K562 (cell line): ENCODE results near the gene UVRAG. TPM values are rescaled to one million over a fixed set of nuclear protein-coding genes. Genes with fewer than 3 reads are reported as not detected.

Experiments used
- ATAC-seq: fragments of 200-7000 bp; cut with Tn5 transposase; 3 replicates; pipeline ENCODE4 v1.9.1; 2020; ENCODE audit warnings: moderate library complexity
- BruUV-seq: library from RNA; stranded (reverse); fragments of 400-500 nt; replicated peaks from 2 replicates; lab custom pipeline; 2021; lab: Mats Ljungman, UMichigan
- CTCF ChIA-PET: fragments of 300-600 bp; formaldehyde crosslinking; extraction: SDS; loops from one replicate; lab custom pipeline; 2021; ENCODE audit warnings: low intra/inter-chr PET ratio; lab: Yijun Ruan, JAX
- POLR2A ChIA-PET: fragments of 300-600, 350-650 bp; sonication (Branson Sonifier 250); formaldehyde crosslinking; extraction: SDS; loops from one replicate; lab custom pipeline; 2021; ENCODE audit warnings: antibody characterized with exemption, inconsistent platforms; lab: Yijun Ruan, JAX
- DNase-seq, 4 experiments: peaks; one replicate each; pipeline versions ENCODE4 v3.0.0 to v3.0.0-alpha.2; 2011 to 2018; ENCODE audit warnings: low spot score in 3 of 4, mixed read lengths in 3 of 4; ENCODE audit errors: extremely low read depth in 1 of 4
- FAIRE-seq: peaks from 2 replicates; lab custom pipeline; 2011; peaks lifted over from hg19 to GRCh38; lab: Jason Lieb, UNC
- H2AFZ ChIP-seq: 2 replicates; pipeline ENCODE4 v1.6.0; 2011; ENCODE audit warnings: low read depth, low read length, control low read depth, inconsistent platforms
- H3K27ac ChIP-seq: fragments of 200-600 bp; 3 replicates; pipeline ENCODE4 v1.8.0; 2011; ENCODE audit warnings: low read depth, mild to moderate bottlenecking, control low read depth, inconsistent platforms, low read length, moderate library complexity, mixed read lengths; ENCODE audit errors: extremely low read depth
- H3K27me3 ChIP-seq, 2 experiments: fragments of 300-600 bp in 1 of 2; 2 replicates in 1 of 2; 3 replicates in 1 of 2; pipeline versions ENCODE4 v1.6.0 to v1.8.0; 2011; ENCODE audit warnings: inconsistent platforms in 2 of 2, low read length in 2 of 2, mild to moderate bottlenecking in 1 of 2, mixed read lengths in 1 of 2, moderate library complexity in 1 of 2; ENCODE audit not compliant: control insufficient read depth in 2 of 2, insufficient read depth in 2 of 2
- H3K36me3 ChIP-seq: fragments of 300-600 bp; 3 replicates; pipeline ENCODE4 v1.8.0; 2011; ENCODE audit warnings: mild to moderate bottlenecking, low read length, inconsistent platforms; ENCODE audit not compliant: control insufficient read depth, insufficient read depth
- H3K4me1 ChIP-seq, 2 experiments: fragments of 200-600 bp in 1 of 2; replicated peaks in 1 of 2; 2 replicates in 1 of 2; 3 replicates in 1 of 2; pipeline versions ENCODE4 v1.5.1 to v1.8.0; 2011; ENCODE audit warnings: inconsistent platforms in 2 of 2, low read length in 2 of 2, mild to moderate bottlenecking in 1 of 2, mixed read lengths in 1 of 2, moderate library complexity in 1 of 2; ENCODE audit not compliant: control insufficient read depth in 2 of 2, insufficient read depth in 2 of 2
- H3K4me2 ChIP-seq: 2 replicates; pipeline ENCODE4 v1.6.1; 2011; ENCODE audit warnings: low read length, control low read depth, inconsistent platforms, mixed read lengths; ENCODE audit not compliant: insufficient read depth
- H3K4me3 ChIP-seq: fragments of 200-600 bp; sonication (generic), shearing (Covaris generic); 2 replicates; pipeline ENCODE4 v1.5.1; 2016; ENCODE audit warnings: control low read depth, inconsistent platforms
- H3K79me2 ChIP-seq: fragments of 200-600 bp; 3 replicates; pipeline ENCODE4 v1.8.0; 2011; ENCODE audit warnings: low read length, inconsistent platforms; ENCODE audit not compliant: control insufficient read depth, insufficient read depth
- H3K9ac ChIP-seq, 2 experiments: 2 replicates each; pipeline versions ENCODE4 v1.6.0 to v1.6.1; 2011; ENCODE audit warnings: low read depth in 2 of 2, low read length in 2 of 2, control low read depth in 1 of 2, inconsistent platforms in 1 of 2, mild to moderate bottlenecking in 1 of 2, mixed read lengths in 1 of 2; ENCODE audit not compliant: insufficient read depth in 1 of 2
- H3K9me1 ChIP-seq: one replicate; pipeline ENCODE4 v1.6.0; 2011; ENCODE audit warnings: inconsistent platforms, mild to moderate bottlenecking, low read length, moderate library complexity; ENCODE audit not compliant: control insufficient read depth, insufficient read depth
- H3K9me3 ChIP-seq: replicated peaks from 2 replicates; pipeline ENCODE4 v1.5.1; 2011; ENCODE audit warnings: low read depth, low read length, inconsistent platforms; ENCODE audit not compliant: control insufficient read depth, insufficient read depth
- H4K20me1 ChIP-seq: replicated peaks from 2 replicates; pipeline ENCODE4 v1.6.1; 2011; ENCODE audit warnings: low read length, inconsistent platforms, mixed read lengths; ENCODE audit not compliant: control insufficient read depth, insufficient read depth
- ELF4 ChIP-seq: fragments of 450-650 bp; formaldehyde crosslinking; IDR thresholded peaks from 2 replicates; pipeline ENCODE4 v1.4.0; 2022; ENCODE audit warnings: missing genetic modification characterization
- HLTF ChIP-seq: fragments of 450-650 bp; IDR thresholded peaks from 2 replicates; pipeline ENCODE4 v1.6.1; 2016
- KLF16 ChIP-seq: IDR thresholded peaks from 2 replicates; pipeline ENCODE4 v1.6.1; 2016; ENCODE audit warnings: antibody characterized with exemption
- MTF1 ChIP-seq: fragments of 250-450 bp; sonication (Bioruptor Pico); IDR thresholded peaks from 2 replicates; pipeline ENCODE4 v1.9.0; 2021; ENCODE audit warnings: moderate library complexity, mild to moderate bottlenecking, inconsistent platforms, borderline replicate concordance
- POU5F1 ChIP-seq: fragments of 150-350 bp; IDR thresholded peaks from 2 replicates; pipeline ENCODE4 v1.6.1; 2014; ENCODE audit warnings: borderline replicate concordance, low read length, low read depth, mild to moderate bottlenecking; ENCODE audit not compliant: partially characterized antibody
- STAT5B ChIP-seq: fragments of 250-450 bp; sonication (Bioruptor Pico); IDR thresholded peaks from 2 replicates; pipeline ENCODE4 v1.8.0; 2021; ENCODE audit warnings: mild to moderate bottlenecking, inconsistent platforms
- TAF7 ChIP-seq: fragments of 450-650 bp; IDR thresholded peaks from 2 replicates; pipeline ENCODE4 v1.6.1; 2016; ENCODE audit warnings: missing genetic modification characterization, missing compliant biosample characterization
- ZFP30 ChIP-seq: fragments of 250-450 bp; sonication (Bioruptor Pico); IDR thresholded peaks from 2 replicates; pipeline ENCODE4 v1.8.0; 2022; ENCODE audit warnings: moderate library complexity, mild to moderate bottlenecking, inconsistent platforms, borderline replicate concordance
- ZKSCAN3 ChIP-seq: fragments of 250-450 bp; sonication (Bioruptor Pico); IDR thresholded peaks from 2 replicates; pipeline ENCODE4 v1.4.0; 2020
- WGBS: fragments of 100-300 bp; shearing (Covaris generic); methylation state at CpG from one replicate; pipeline ENCODE4 v1.1.6; 2016; ENCODE audit warnings: low coverage, mixed read lengths; ENCODE audit not compliant: insufficient coverage; ENCODE audit errors: missing lambda C conversion rate; 5-methylcytosine and 5-hydroxymethylcytosine counted together
- in situ Hi-C: fragments of 300-500 bp; cut with MboI; formaldehyde crosslinking; loops from 4 replicates; pipeline ENCODE4 v1.15.0; 2018; ENCODE audit warnings: inconsistent platforms, mixed read lengths
- intact Hi-C: fragments of 100-400 bp; cut with micrococcal nuclease; formaldehyde crosslinking; loops from 2 replicates; pipeline ENCODE4 v1.14.2; 2022
- polyA plus RNA-seq, 8 experiments: library from polyadenylated mRNA; depleted of rRNA in 4 of 8; stranded (reverse) in 5 of 8; unstranded in 3 of 8; fragments of >200 nt; fragmentation: Nextera tagmentation in 2 of 8; fragmentation: Illumina TruSeq in 1 of 8; extraction: Ambion mirVana in 2 of 8; extraction: Trizol in 1 of 8; gene quantifications; 2 replicates each; pipeline versions ENCODE4 v1.2.1 to v1.2.3, GENCODE V29; 2011 to 2014; ENCODE audit warnings: inconsistent platforms in 1 of 8, missing spikeins in 1 of 8
- total RNA-seq, 7 experiments: library from RNA; depleted of rRNA in 6 of 7; stranded (reverse); fragments of >200 nt in 6 of 7; fragmentation: Illumina TruSeq in 2 of 7; extraction: Trizol in 2 of 7; gene quantifications; 2 replicates each; pipeline versions ENCODE4 v1.2.1 to v1.2.3, GENCODE V29; 2011 to 2021; ENCODE audit warnings: low replicate concordance in 1 of 7
- TF ChIP-seq, protein P1 (sequence below): fragments of 250-450 bp; sonication (Bioruptor Pico); IDR thresholded peaks from 2 replicates; pipeline ENCODE4 v1.4.0; 2020

UVRAG gene
- total and polyA plus RNA-seq, 9 of the 15 experiments (the other 6 are each of a cell fraction or from before 2014, with no cell fraction given) = 3.1 to 17.8 (median 12.4) TPM

DNA sequence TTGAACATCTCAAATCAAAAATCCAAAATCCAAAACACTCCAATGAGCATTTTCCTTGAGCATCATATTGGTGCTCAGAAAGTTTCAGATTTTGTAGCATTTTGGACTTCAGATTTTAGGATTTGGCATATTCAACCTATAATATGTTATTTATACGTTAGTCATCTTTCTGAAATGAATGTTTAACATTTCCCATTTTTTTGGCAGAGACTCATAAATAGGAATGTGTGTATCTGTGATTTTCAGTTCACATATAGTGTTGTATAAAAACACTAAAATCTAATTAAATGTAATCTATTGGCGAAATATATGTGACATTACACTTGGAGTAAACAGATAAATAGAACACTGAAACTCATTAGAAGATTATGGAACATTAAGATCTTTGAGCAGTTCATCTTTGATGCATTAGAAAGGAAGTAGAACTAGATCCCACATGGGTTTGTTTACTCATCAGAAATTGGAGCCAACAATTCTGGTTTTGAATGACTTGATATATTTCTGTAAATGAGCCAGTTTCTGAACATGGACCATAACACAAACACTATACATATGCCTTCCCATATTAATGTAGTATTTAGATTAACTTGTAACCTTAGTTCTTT lies 153.1 kb downstream of the UVRAG start:
- WGBS = 69% methylated on average over 2 of the region's 2 CpGs
- no peak overlapping the region for H3K4me2 ChIP-seq
- no peak for DNase-seq
- ChIA-PET CTCF (no interaction called here), POLR2A (interaction anchor here (1.2 kb wide), 1 partner anchor 21 kb away, joined by 3 read pairs; no protein-coding TSS in a partner anchor)
- no peaks in the 10 kb centered on the region for H4K20me1 ChIP-seq
- FAIRE-seq = no peak
- H3K9me3 ChIP-seq = no peaks in the 10 kb centered on the region
- no peak overlapping the region for H3K4me3 ChIP-seq
- no peak overlapping the region for H2AFZ ChIP-seq
- no peaks in the 10 kb centered on the region for H3K36me3 ChIP-seq
- H3K27me3 ChIP-seq = no peaks in the 10 kb centered on the region
- H3K4me1 ChIP-seq = no peaks in the 10 kb centered on the region
- intact Hi-C loops (no loop called here), in situ Hi-C loops (no loop called here)
- TF ChIP-seq STAT5B (CRISPR knock-in tag) (no peak), ELF4 (no peak), MTF1 (CRISPR knock-in tag) (no peak), KLF16 (no peak), ZKSCAN3 (no peak), POU5F1 (no peak), ZFP30 (CRISPR knock-in tag) (no peak), TAF7 (tag) (no peak), HLTF (no peak)
- TF ChIP-seq, protein P1, sequence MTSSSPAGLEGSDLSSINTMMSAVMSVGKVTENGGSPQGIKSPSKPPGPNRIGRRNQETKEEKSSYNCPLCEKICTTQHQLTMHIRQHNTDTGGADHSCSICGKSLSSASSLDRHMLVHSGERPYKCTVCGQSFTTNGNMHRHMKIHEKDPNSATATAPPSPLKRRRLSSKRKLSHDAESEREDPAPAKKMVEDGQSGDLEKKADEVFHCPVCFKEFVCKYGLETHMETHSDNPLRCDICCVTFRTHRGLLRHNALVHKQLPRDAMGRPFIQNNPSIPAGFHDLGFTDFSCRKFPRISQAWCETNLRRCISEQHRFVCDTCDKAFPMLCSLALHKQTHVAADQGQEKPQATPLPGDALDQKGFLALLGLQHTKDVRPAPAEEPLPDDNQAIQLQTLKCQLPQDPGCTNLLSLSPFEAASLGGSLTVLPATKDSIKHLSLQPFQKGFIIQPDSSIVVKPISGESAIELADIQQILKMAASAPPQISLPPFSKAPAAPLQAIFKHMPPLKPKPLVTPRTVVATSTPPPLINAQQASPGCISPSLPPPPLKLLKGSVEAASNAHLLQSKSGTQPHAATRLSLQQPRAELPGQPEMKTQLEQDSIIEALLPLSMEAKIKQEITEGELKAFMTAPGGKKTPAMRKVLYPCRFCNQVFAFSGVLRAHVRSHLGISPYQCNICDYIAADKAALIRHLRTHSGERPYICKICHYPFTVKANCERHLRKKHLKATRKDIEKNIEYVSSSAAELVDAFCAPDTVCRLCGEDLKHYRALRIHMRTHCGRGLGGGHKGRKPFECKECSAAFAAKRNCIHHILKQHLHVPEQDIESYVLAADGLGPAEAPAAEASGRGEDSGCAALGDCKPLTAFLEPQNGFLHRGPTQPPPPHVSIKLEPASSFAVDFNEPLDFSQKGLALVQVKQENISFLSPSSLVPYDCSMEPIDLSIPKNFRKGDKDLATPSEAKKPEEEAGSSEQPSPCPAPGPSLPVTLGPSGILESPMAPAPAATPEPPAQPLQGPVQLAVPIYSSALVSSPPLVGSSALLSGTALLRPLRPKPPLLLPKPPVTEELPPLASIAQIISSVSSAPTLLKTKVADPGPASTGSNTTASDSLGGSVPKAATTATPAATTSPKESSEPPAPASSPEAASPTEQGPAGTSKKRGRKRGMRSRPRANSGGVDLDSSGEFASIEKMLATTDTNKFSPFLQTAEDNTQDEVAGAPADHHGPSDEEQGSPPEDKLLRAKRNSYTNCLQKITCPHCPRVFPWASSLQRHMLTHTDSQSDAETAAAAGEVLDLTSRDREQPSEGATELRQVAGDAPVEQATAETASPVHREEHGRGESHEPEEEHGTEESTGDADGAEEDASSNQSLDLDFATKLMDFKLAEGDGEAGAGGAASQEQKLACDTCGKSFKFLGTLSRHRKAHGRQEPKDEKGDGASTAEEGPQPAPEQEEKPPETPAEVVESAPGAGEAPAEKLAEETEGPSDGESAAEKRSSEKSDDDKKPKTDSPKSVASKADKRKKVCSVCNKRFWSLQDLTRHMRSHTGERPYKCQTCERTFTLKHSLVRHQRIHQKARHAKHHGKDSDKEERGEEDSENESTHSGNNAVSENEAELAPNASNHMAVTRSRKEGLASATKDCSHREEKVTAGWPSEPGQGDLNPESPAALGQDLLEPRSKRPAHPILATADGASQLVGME = no peak
- H3K27ac ChIP-seq = no peak overlapping the region
- no peak overlapping the region for H3K9ac ChIP-seq
- no peaks in the 10 kb centered on the region for H3K79me2 ChIP-seq
- H3K9me1 ChIP-seq = no peaks in the 10 kb centered on the region
- no peak for ATAC-seq
- BruUV-seq = no TSS peak
